CD4-positive, alpha-beta T cell treated with Interleukin-6 for 4 hours (primary cell): Measurements from ENCODE around the gene TSHZ1.

Source experiments
- DNase-seq: peaks from one replicate; pipeline ENCODE4 v3.0.0-alpha.2; 2020; ENCODE audit warnings: mixed read lengths

The TSHZ1 gene, protein sequence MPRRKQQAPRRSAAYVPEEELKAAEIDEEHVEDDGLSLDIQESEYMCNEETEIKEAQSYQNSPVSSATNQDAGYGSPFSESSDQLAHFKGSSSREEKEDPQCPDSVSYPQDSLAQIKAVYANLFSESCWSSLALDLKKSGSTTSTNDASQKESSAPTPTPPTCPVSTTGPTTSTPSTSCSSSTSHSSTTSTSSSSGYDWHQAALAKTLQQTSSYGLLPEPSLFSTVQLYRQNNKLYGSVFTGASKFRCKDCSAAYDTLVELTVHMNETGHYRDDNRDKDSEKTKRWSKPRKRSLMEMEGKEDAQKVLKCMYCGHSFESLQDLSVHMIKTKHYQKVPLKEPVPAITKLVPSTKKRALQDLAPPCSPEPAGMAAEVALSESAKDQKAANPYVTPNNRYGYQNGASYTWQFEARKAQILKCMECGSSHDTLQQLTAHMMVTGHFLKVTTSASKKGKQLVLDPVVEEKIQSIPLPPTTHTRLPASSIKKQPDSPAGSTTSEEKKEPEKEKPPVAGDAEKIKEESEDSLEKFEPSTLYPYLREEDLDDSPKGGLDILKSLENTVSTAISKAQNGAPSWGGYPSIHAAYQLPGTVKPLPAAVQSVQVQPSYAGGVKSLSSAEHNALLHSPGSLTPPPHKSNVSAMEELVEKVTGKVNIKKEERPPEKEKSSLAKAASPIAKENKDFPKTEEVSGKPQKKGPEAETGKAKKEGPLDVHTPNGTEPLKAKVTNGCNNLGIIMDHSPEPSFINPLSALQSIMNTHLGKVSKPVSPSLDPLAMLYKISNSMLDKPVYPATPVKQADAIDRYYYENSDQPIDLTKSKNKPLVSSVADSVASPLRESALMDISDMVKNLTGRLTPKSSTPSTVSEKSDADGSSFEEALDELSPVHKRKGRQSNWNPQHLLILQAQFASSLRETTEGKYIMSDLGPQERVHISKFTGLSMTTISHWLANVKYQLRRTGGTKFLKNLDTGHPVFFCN (N-terminal part only)

DNA sequence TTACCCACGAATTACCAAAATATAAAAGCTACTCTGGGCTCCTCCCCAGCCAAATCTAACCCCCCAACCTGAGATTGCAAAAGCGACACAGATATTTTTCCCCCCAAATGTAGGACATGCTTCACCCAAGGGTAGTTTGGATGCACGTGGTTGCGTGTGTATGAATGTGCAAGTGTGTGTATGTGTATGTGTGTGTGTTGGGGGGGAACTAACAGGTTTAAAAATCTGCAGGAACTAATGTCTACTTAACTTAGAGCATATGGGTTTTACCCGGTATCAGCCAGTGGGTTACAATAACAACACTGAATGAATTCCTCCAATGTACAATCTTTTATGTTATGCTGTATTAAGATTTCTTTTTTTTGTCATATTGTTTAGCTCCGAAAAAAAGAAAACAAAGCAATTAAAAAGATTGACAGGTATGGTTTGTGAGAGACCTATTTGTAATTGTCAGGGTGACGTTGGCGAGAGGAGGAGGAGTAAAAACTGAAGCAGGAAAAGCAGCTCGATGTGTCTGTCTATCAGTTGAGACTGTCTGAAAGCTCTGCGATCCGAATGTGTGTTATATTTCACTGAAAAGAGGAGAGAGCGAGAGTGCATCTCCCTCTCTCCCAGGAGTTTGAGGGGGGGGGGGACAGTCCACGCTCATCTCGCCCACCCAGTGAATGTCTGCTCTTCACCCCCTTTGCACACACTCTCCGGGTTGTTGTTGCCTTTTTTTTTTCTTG lies at the start of gene TSHZ1:
TSS of gene TSHZ1 (plus strand) at position 524 of the 728 bp plus-strand sequence. CDS start 1,080 bp downstream, outside the sequence.
- DNase-seq = peak; percentile 70

DNA sequence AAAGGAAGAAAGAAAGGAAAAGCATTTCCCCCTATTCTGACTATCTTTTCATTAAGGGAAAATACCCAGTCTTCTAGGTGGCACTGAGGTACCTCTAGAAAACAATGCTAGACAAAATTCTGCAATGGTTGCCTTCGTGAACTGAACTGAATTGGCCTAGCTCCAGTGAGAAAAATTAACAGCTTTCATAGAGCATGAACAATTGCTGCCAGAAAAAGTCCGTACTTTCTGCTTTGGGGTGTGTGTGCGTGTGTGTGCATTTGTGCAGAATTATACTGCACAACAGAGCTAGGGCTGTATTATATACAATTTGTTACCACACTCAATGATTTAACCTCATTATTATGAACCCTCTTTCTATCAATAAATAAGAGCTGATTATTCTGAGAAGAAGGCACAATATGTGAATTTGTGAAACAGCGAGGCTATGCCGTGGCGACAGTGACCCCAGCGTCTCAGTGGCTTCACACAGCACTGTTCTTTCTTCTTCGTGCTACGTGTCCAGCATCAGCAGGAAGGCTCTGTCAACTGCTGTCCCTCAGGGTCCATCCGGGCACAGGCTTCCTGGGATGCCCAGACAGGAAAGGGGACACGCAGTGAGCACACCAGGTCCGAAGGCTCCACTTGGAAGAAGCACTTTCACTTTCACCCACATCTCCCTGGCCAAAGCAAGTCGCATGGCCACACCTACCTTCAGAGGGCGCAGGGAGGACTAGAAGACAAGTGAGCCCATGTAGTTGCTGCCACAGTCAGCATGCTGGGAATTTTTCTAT lies 49.2 kb upstream of the TSHZ1 start:
- DNase-seq = peak; percentile 60

- DNase-seq = no peak
Observed at GRCh38 chr18:75162467-75162866, 48.1 kb upstream of the TSHZ1 start.

DNA sequence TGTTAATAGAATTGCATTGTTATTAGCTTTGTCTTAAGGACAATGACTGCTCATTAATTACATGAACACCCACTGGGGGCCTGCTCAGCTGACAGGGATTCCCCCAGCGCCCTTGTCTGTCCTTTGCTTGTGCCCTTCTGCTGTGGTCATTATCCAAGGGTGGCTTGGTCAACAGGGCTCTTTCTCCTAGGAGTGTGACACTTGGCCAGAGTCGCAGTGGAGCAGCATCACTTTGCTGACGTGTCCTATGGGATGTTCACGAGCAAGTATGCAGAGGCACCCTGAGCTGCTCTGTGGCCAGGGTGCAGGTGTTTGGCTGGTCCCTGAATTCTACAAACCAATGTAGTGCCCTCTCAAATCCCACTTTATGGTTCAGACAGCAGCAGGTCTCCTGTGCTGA lies 47.6 kb upstream of the TSHZ1 start:
- DNase-seq = no peak

- no peak for DNase-seq
Observed at GRCh38 chr18:75163736-75164135, 46.9 kb upstream of the TSHZ1 start.

DNA sequence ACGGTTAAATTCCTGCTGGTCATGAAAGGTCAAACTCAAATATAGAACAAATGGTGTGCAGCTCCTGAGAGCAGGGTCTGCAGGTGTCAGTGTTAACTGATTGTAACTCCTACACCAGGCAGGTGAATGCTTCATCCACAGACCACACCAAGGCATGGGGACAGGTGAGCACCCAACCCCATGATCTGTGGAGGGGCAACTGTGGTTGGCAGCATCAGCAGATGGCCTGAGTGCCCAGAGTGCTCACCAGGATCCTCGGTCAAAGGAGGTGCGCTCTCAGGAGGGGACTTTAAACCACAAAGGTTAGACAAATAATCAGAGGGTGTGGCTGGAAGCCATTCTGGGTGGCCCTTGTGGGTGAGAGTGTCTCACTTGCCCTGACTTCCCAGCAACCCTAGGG lies 46.1 kb upstream of the TSHZ1 start:
- no peak for DNase-seq

- no peak for DNase-seq
Observed at GRCh38 chr18:75165926-75166325, 44.7 kb upstream of the TSHZ1 start.

- no peak for DNase-seq
Observed at GRCh38 chr18:75167137-75167536, 43.5 kb upstream of the TSHZ1 start.

GRCh38 chr18:75167759-75168618 lies 42.6 kb upstream of the TSHZ1 start:
- DNase-seq = no peak

DNA sequence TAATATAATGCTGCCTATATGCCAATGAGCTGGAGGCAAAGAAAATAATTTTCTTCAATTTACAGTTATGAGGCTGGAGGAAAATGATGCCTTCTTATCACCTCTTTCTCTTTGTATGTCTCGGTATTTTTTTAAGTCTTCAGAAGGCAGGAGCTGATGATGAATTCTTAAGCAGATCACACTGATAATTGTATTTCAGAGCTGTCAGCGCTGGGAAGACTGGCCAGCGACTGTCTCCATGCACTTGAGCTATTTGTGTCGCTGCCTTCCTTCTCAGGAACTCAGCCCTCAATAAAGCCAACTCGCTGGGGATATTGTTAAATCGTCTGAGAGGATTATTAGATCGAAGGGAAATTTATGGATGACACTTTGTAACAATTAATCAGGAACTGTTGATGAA lies 42.0 kb upstream of the TSHZ1 start:
- DNase-seq = no peak

- no peak for DNase-seq
Observed at GRCh38 chr18:75169411-75169810, 41.2 kb upstream of the TSHZ1 start.

- DNase-seq = no peak
Observed at GRCh38 chr18:75170022-75170789, 40.4 kb upstream of the TSHZ1 start.

- DNase-seq = no peak
Observed at GRCh38 chr18:75170916-75171315, 39.7 kb upstream of the TSHZ1 start.

DNA sequence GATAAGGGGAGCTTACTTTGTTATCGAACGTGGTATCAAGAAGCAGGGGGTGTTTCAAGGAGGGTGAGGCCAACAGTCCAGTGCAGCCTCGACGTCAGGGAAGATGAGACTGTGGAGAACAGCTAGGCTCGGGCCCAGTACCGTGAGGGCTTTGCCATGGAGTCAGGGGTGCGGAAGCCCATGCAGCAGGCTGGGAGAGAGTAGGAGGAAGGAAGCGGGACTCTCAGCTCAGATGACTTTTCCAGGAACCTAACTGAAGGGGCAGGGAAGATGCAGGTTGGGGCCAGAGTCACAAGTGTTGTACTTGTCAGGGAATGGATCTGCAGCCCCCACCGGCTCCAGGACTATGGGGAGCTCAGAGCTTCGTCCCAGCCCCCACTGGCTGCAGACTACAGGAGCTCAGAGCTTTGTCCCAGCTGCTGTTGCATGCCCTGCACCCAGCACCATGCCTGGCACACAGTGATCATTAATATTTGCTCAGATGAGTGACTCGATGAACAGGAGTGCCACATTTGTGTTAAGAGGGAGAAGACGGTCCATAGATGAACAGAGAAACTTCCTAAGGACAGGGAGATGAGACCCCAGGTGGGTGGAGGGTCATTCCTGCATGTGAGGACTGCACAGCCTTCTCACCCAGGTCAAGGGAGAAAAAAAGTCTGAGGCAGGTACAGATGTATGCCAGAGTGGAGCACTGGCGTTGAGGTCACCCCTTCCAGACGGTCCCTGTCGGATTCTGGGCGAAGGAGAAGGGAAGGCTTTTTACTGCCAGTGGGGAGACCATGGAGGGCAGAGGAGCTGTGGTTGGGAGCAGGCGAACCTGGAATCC lies 38.1 kb upstream of the TSHZ1 start:
- no peak for DNase-seq

- peak; percentile 21 for DNase-seq
Observed at GRCh38 chr18:75173125-75173432, 37.5 kb upstream of the TSHZ1 start.

- no peak for DNase-seq
Observed at GRCh38 chr18:75173738-75174137, 36.9 kb upstream of the TSHZ1 start.

DNA sequence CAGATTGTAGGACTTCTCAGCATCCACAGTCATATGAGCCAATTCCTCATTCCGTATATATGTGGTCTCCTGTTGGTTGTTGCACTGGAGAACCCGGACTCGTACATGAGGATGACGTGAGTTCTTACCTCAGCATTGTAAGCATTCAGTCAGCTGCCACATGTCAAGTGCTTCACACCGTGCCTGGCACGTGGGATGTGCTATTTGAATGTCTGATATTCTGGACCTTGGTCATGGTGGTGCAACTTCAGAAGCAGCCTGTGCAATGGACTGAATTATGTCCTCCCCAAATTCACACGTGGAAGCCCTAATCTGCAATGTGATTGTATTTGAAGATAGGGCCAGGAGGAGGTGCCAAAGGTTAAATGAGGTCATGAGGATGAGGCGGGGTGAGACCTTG lies 33.7 kb upstream of the TSHZ1 start:
- no peak for DNase-seq

DNA sequence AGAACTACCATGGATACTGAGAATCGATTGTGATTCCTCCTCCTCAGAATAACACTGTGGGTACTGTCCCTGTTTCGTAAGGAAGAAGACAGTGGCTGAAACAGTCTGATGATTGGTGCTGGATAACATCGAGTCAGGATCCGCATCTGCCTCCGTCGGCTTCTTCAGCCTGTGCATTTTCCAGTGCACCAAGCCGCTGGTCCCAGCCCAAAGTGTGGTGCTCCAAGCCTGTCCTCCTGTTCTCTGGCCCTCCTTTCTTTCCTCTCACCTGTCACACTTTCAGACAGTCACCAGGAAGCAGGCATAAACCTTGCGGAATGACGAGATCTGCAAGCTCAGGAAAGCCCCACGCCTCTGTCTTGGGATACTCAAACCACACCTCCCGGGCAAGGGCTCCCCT lies 32.2 kb upstream of the TSHZ1 start:
- DNase-seq = no peak

- DNase-seq = no peak
Observed at GRCh38 chr18:75179819-75180600, 30.6 kb upstream of the TSHZ1 start.
